ENCODE data around the gene RNASE8. TPM values are rescaled to one million over a fixed set of nuclear protein-coding genes. Genes with fewer than 3 reads are reported as not detected.

The RNASE8 gene
- total RNA-seq, 1 experiment from 2014 or later: not detected

GRCh38 chr14:21093769-21094681, 36.4 kb downstream of the RNASE8 start:
- H3K27me3 ChIP-seq (ENCODE audit: low read length): no peaks in the 10 kb centered on the region
- TF ChIP-seq EZH2phosphoT487 (IDR thresholded peaks at IDR 0.05; ENCODE audit: borderline replicate concordance, low read length) (no peak), EZH2 (IDR thresholded peaks at IDR 0.05; ENCODE audit: low read length, unreplicated experiment) (no peak), CTCF (conservative IDR thresholded peaks at IDR 0.05; ENCODE audit: low read depth, low read length) (no peak)
- DNase-seq: no peak
- CTCF ChIA-PET: interaction anchor here (0.7 kb wide), 1 partner anchor 79 kb away, joined by 3 read pairs; no protein-coding TSS in a partner anchor
- ATAC-seq: no peak
- no peak overlapping the region for H3K4me2 ChIP-seq (ENCODE audit: low read length)
- intact Hi-C loops (cut with micrococcal nuclease): no loop called here
- H3K36me3 ChIP-seq (ENCODE audit: low read depth, low read length): no peaks in the 10 kb centered on the region
- no peaks in the 10 kb centered on the region for H3K9me2 ChIP-seq (replicated peaks; ENCODE audit: low read length)
- POLR2A ChIA-PET (ENCODE audit: unreplicated experiment): no interaction called here
- H3F3A ChIP-seq (ENCODE audit: low read length, unreplicated experiment): no peaks in the 10 kb centered on the region
- H3K9me3 ChIP-seq (ENCODE audit: low read length): no peaks in the 10 kb centered on the region
- H3K79me2 ChIP-seq (ENCODE audit: low read length): no peaks in the 10 kb centered on the region
- no peak overlapping the region for H3K4me3 ChIP-seq (ENCODE audit: low read length)
- no peak overlapping the region for H2AFZ ChIP-seq (ENCODE audit: low read length)
- no peaks in the 10 kb centered on the region for H4K20me1 ChIP-seq (ENCODE audit: low read length)
- peaks cover 3% of the 10 kb centered on the region for H3K4me1 ChIP-seq (ENCODE audit: insufficient read depth, low read length)
- no peak overlapping the region for H3K9ac ChIP-seq (ENCODE audit: low read length)
- no peak overlapping the region for H3K27ac ChIP-seq (ENCODE audit: low read length)
- BruUV-seq (replicated peaks): no TSS peak

GRCh38 chr14:21095430-21096205, 38.0 kb downstream of the RNASE8 start:
- intact Hi-C loops (cut with micrococcal nuclease): no loop called here

More at GRCh38 chr14:21095430-21096205, 38.0 kb downstream of the RNASE8 start:
- Histone ChIP-seq H2AFZ (ENCODE audit: low read length) (no peak overlapping the region), H3K4me1 (ENCODE audit: insufficient read depth, low read length) (peaks cover 11% of the 10 kb centered on the region), H3K4me3 (ENCODE audit: low read length) (no peak overlapping the region), H3K27me3 (ENCODE audit: low read length) (no peaks in the 10 kb centered on the region), H3K36me3 (ENCODE audit: low read depth, low read length) (no peaks in the 10 kb centered on the region), H3K79me2 (ENCODE audit: low read length) (no peaks in the 10 kb centered on the region), H3K9me2 (replicated peaks; ENCODE audit: low read length) (no peaks in the 10 kb centered on the region), H4K20me1 (ENCODE audit: low read length) (no peaks in the 10 kb centered on the region), H3F3A (ENCODE audit: low read length, unreplicated experiment) (no peaks in the 10 kb centered on the region), H3K9ac (ENCODE audit: low read length) (no peak overlapping the region), H3K4me2 (ENCODE audit: low read length) (no peak overlapping the region), H3K9me3 (ENCODE audit: low read length) (no peaks in the 10 kb centered on the region), H3K27ac (ENCODE audit: low read length) (no peak overlapping the region)
- BruUV-seq (replicated peaks): TSS peak; percentile 16
- no peak for DNase-seq
- POLR2A ChIA-PET (ENCODE audit: unreplicated experiment): interaction anchor here (0.7 kb wide), 1 partner anchor 16 kb away, joined by 5 read pairs; no protein-coding TSS in a partner anchor
- CTCF ChIA-PET: interaction anchor here (0.5 to 1.0 kb wide), 3 partner anchors 8 to 247 kb away, joined by 3 read pairs; no protein-coding TSS in a partner anchor
- no peak for ATAC-seq
- TF ChIP-seq EZH2phosphoT487 (IDR thresholded peaks at IDR 0.05; ENCODE audit: borderline replicate concordance, low read length): no peak
- TF ChIP-seq CTCF (conservative IDR thresholded peaks at IDR 0.05; ENCODE audit: low read depth, low read length): no peak
- no peak for TF ChIP-seq EZH2 (IDR thresholded peaks at IDR 0.05; ENCODE audit: low read length, unreplicated experiment)

Data from PC-3 (cell line).